GM12874 (cell line): ENCODE data around the gene DISP3.

Experiments
- CTCF ChIP-seq: IDR thresholded peaks from 2 replicates; pipeline ENCODE4 v1.5.1; 2011; ENCODE audit warnings: low read depth, mild to moderate bottlenecking, control low read depth, low read length, moderate library complexity; ENCODE audit not compliant: insufficient read depth

Gene DISP3

DNA sequence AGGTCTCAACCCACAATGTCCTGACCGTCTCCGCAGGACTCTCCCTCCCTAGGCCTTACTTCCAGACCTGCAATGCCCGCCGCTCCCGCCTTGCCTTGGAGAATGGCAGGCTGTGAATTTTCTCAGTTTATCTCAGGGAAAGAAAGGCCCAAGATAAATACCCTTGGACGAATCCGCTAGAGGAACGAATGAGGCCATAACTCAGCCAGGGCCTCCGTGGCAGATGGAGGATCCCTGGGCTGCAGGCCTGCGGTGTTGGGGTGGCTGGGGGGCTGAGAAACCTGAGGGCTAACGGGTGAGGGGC is 29.9 kb upstream of the DISP3 start:
- no peak for TF ChIP-seq CTCF

DNA sequence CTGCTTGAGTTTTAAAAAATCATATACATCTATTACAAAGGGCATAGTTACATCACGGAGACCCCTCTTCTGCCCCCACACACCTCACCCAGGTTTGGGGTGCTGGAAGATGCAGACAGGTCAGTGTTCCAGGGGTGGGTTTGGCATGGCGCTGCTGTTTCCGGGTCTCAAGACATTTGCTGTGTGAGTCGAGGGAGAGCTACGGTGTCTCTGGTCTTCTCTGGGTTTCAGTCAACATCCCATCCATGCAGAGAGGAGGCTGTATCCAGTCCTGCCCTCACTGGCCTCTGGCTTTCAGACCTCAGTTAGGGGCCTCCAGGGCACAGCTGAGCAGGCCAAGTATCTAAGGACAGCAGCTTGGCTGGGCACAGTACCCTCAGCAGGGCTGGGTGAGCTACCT is 28.6 kb upstream of the DISP3 start:
- TF ChIP-seq CTCF, result no peak

DNA sequence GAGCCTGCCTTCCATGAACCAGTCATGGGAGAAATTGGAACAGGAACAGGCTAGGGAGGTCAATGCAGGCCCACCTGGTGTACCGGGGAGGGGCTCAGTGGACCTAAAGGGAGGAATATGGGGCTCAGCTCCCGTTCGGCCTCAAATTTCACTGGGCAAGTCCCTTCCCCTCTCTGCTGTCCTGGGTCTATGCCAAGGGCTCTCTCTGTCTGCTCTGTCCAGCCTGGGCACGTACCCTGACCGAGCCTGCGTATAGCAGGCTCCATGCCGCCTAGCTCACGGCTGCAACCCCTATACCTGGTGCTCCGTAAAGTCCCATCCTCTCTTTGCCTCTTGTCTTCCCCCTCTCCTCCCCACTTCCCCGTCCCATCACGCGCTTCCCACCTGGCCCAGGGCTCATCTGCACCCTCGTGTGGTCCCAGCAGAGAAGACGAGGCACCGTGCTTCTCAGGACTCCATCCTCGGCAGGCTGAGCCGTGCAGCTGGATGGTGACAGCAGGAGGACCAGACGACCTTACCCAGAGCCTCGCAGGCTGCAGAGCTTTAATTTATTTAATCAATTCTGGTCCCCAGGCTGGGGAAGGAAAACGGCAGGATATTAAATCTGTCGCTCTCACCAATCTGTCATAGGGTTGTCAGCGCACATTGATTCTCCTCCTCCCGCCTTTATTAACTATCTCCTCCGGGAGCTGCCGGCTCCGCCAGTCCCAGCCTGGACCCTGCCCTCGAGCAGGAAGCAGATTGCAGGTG is 25.0 kb upstream of the DISP3 start:
- TF ChIP-seq CTCF, result no peak

GRCh38 chr1:11455967-11456570 is 22.9 kb upstream of the DISP3 start:
- no peak for TF ChIP-seq CTCF

GRCh38 chr1:11456965-11457364 is 22.0 kb upstream of the DISP3 start:
- TF ChIP-seq CTCF, result no peak

GRCh38 chr1:11458811-11459275 is 20.1 kb upstream of the DISP3 start:
- no peak for TF ChIP-seq CTCF

DNA sequence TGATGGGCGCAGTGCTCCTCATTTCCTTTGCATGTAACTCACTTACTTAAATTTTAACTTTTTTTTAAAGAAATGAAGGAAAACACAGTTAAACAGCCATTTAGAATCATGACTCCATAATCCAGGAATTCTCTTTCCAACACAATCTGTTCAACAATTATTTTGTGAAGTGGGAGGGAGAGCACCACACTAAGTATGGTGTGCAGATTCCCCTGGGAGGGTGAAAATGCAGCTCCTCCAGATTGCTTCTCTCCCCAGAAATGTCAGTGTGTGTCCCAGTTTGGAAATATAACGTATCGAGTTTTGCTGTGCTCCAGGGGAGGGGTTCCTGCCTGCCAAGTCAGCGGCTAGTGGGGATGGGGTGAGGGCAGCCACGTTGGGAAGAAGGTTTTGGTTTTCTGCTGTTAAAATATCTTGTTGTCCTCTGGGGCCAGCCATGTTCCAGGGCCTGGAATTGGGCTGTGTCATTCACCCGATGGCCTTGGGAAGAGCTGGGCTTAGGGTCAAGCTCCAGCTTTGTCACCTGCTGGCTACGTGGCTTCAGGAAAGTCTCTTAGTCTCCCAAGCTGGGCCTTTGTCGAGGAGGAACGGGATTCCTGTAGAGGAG is 17.3 kb upstream of the DISP3 start:
- no peak for TF ChIP-seq CTCF
